NK-92 (cell line): ENCODE measurements around the gene BDKRB2.
"Not testable (repeated sequence)": the region's sequence is repeated elsewhere in the genome, so short reads cannot be mapped to it uniquely, and the experiment has no call there.

Experiments
- DNase-seq: peaks from one replicate; lab custom pipeline; 2025; ENCODE audit not compliant: unreplicated experiment; lab: John Stamatoyannopoulos, UW

BDKRB2 gene

DNA sequence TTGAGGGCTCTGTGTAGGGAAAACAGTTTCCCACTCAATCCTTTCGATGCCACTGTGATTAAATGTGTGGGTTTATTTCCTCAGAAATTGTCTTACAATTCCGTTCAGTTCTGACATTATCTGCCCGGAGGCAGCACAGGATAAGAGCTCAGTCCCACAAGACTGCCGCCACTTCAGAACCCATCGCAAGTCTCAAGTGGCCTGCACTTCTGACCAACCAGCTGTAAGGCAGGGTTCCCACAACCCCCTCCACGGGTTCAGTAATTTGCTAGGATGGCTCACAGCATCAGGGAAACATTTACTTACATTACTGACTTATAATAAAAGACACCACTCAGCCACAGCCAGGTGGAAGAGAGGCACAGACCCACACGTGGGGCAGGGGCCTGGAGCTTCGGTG is 17.2 kb downstream of the BDKRB2 start:
- DNase-seq = no peak

GRCh38 chr14:96224480-96225096 is 19.9 kb downstream of the BDKRB2 start:
- no peak for DNase-seq

- no peak for DNase-seq
Measured at GRCh38 chr14:96225213-96225612, 20.6 kb downstream of the BDKRB2 start.

DNA sequence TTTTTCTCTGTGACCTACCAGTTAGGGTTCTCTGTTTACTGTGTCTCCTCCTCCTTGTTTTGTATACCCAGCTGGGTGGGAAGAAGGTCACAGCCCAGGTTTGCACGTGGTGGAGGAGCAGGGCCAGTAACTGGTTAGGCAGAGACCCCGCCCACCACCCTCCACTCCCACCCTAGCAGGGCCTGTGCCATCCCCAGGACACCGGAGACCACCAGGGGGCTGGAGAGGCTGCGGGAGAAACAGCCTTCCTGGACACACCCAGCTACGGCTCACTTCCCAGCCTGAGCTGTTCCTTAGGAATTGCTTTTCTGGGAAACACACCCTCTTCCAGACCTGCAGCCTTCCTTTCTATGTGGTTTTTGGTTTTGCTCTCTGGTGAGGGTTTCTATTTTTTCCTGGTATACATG is 21.1 kb downstream of the BDKRB2 start:
- no peak for DNase-seq

DNA sequence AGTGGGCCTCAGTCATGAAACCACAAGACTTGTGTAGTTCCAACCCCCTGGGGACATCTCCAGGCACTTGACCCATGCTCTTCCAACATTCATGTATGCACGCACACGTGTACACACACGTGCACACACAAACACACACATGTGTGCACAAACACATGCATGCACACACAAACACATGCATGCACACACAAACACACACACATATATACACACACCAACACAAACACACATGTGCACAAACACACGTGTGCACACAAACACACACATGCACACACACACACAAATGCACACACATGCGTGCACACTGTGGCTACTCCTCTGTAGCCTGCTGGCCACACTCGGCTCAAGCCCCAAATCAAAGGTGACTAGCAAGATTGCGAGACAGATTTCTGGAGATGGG is 22.8 kb downstream of the BDKRB2 start:
- no peak for DNase-seq

- DNase-seq = no peak
Measured at GRCh38 chr14:96229315-96229714, 24.7 kb downstream of the BDKRB2 start.

DNA sequence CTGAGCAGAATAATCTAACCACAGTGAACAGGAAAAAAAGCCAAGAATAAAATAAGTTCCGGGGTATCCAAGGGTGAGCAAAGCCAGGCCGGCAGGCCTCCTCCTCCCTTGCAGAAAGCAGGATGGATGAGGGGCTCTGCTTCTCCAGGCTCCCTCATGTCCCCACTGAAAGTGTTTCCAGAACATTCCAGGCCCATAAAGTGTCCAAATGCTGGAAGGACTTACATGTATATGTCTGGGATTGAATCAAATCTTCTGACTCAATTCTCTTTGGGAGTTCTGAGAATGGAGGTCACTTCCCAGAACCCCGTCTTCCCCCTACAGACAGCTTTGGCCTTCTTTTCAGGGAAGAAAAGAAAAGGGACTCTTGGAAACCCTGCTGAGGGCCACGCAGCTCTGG is 26.4 kb downstream of the BDKRB2 start:
- no peak for DNase-seq

DNA sequence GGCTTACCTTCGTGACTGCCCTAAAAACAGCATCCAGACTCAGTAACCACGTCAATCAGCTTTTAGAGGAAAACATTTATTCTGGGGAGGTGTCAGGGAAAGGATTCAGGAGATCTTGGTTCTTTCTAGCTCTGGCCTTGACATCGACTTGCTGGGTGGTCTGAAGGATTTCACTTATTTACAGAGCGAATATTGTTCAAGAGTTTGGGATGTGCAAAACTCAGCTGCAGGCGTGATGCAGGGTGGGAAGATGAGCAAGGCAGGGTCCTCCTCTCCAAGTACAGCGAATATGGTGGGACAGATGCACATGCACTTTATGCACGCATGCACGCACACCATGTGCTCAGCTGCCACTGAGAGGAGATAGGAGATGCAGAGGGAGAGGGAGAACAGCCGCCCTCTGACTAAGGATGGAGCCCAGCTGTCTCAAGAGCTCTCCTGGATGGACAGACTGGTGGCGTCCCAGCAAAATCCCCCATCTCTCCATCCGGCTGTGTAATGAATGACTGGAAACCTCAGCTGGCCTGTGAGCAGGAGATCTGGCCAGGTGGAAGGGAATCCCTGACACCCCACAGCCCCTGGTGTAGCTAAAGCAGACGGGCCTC is 27.0 kb downstream of the BDKRB2 start:
- DNase-seq = no peak

- DNase-seq = no peak
Measured at GRCh38 chr14:96232506-96232905, 27.9 kb downstream of the BDKRB2 start.

DNA sequence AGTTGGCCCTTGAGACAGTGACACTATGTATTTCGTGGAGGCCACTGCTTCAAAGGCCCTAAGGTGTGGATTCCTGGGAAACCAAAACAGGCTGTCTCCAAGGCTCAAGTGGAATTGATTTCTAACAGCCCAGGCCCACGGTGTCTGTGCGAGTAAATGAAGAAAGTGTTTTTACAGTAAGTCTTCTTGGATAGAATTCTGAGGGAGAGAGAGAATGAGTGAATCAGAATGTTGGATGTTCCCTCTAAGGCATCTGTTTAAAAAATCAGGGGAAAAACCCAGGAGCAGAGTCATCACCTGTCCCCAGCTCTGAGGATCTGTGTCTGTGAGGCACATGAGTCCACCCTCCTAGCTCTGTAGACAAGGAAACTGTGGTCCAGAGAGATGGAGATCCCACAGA is 29.0 kb downstream of the BDKRB2 start:
- DNase-seq = no peak

- no peak for DNase-seq
Measured at GRCh38 chr14:96235426-96235825, 30.8 kb downstream of the BDKRB2 start.

GRCh38 chr14:96237641-96238040 is 33.0 kb downstream of the BDKRB2 start:
- no peak for DNase-seq

GRCh38 chr14:96238676-96239265 is 34.1 kb downstream of the BDKRB2 start:
- DNase-seq = no peak

GRCh38 chr14:96239711-96240141 is 35.1 kb downstream of the BDKRB2 start:
- no peak for DNase-seq

- DNase-seq = no peak
Measured at GRCh38 chr14:96240641-96241040, 36.0 kb downstream of the BDKRB2 start.

DNA sequence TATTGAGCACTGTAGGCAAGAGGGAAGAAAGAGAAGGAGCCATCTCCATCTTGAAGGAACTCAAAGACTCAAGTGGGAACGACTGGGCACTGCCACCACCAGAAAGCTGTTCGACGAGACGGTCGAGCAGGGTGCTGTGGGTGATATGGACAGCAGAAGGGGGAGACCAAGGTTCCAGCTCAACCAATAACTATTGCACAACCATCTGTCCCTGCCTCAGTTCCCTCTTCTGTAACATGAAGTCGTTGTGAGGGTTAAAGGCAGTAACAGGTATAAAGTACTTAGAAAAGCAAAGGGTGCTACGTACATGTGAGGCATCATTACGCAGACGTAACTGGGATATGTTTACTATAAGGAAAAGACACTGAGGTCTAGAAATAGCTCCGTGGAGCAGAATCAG is 37.5 kb downstream of the BDKRB2 start:
- DNase-seq = no peak

GRCh38 chr14:96243785-96244184 is 39.1 kb downstream of the BDKRB2 start:
- DNase-seq = no peak

DNA sequence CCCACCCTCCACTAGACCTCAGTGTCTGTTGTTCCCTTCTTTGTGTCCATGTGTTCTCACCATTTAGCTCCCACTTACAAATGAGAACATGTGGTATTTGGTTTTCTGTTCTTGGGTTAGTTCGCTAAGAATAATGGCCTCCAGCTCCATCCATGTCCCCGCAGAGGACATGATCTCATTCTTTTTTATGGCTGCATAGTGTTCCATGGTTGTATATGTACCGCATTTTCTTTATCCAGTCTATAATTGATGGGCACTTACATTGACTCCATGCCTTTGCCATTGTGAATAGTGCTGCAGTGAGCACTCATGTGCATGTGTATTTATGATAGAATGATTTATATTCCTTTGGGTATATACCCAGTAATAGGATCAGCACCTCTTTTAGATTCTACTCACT is 40.4 kb downstream of the BDKRB2 start:
- DNase-seq = not testable (repeated sequence)

DNA sequence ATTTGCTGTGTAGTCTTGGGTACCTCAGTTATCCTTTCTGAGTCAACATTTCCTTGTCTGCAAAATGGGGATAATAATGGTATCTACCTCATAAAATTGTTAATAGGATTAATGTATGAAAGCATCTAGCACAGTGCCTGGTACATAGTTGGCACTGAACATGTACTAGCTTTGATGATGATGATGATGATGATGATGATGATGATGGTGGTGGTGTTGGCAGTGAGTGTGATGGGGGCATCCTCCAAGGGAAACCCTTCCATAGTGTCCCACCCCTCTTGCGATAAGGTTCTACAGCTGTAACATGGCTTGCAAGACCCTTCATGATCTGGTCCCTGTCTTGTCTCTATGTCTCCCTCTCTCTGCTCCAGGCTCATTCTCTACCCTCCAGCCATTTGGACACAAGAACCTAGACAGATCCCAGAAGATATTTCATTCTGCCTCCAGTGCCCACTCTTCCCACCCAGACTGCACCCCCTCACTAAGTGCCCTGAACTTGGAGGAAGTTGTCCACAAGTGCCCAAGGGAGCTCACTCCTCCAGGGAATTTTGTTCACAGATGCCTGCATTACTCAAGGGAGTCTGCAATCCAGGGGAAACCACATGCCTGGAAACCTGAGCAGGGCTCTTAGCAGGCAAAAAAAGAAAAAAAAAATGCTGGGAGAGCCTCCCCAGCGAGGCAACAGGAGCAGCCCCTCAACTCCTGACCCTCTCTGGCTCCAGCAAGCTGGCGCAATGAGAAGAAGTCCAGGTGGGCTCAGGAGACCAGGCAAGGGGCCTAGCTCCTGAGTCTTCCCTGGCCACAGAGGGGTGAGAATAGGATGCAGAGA is 41.3 kb downstream of the BDKRB2 start:
- DNase-seq = no peak

- no peak for DNase-seq
Measured at GRCh38 chr14:96246539-96246847, 41.9 kb downstream of the BDKRB2 start.

DNA sequence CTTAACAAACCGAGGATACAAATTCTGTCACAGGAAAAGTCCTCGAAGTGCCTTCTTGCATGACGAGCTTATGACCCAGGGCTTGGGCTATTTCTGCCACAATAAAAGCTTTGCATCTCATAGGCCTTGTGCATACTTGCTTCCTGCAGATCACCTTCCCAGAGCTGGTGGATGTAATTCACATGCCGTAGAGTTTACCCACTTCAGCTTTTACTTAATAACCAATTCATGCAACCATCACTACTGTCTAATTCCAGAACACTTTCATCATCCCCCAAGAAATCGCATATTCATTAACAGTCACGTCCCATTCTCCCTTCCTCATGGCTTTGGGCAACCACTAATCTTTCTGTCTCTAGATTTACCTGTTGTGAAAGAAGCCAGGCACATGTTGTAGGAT is 42.4 kb downstream of the BDKRB2 start:
- no peak for DNase-seq

DNA sequence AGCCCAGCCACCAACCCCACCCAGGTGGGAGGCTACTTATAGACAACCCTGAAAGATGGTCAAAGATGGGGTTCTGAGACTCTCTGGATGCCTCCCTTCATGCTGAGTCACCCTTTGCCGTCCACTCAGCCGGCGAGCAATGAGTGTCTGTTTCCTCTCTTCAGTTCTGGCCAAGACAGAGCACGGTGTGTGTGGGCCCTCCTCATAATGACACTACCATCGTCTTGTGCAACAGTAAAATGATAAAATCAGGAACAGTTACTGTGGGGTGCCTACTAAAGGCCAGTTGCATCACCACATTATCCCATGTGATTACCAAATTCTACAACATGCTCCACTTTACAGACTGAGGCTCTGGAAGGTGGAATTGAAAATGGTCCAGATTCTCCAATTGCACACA is 44.4 kb downstream of the BDKRB2 start:
- DNase-seq = no peak
